NOMO-1 (cell line): ENCODE data around the gene TNS4.

ENCODE experiments used
- DNase-seq, 2 experiments: peaks; one replicate each; lab custom pipeline; 2025; ENCODE audit not compliant: unreplicated experiment in 2 of 2; lab: John Stamatoyannopoulos, UW

Gene TNS4

GRCh38 chr17:40518401-40519088 is 17.1 kb upstream of the TNS4 start:
- DNase-seq = no peak

- no peak for DNase-seq
Measured at GRCh38 chr17:40517981-40518380, 16.6 kb upstream of the TNS4 start.

GRCh38 chr17:40517286-40517662 is 15.9 kb upstream of the TNS4 start:
- DNase-seq = no peak

DNA sequence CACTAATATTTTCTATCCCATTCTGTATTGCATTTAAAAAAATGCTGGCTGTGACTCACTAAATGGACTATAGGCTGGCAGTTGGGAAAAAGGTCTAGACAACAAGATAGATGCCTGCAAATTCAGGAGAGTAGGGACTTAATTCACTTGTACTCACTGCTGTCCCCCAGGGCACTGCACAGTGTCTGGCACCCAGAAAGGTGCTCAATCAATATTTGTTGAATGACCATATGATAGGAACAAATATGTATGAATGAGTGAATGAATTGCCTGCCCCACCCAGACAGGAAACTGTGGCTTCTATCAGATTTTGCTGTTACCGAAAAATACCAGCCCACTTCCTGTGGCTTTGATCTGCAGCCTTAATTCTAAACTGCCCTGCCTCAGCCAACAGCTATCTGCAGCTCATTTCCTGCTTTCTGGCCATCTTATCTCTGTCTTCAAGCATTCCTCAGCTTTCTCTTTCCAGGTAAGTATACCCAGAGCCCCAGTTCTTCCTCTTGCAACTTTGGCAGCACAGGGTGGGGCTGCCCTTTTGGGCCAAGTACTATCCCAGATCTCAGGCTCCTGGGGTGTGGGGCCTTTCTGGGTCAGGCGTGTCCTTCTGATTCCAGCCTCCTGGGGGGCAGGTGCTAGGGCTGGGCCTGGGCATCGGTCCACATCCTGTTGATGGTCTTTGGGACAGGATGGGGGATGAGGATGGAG is 15.3 kb upstream of the TNS4 start:
- DNase-seq = peak; percentile 90 to 92

DNA sequence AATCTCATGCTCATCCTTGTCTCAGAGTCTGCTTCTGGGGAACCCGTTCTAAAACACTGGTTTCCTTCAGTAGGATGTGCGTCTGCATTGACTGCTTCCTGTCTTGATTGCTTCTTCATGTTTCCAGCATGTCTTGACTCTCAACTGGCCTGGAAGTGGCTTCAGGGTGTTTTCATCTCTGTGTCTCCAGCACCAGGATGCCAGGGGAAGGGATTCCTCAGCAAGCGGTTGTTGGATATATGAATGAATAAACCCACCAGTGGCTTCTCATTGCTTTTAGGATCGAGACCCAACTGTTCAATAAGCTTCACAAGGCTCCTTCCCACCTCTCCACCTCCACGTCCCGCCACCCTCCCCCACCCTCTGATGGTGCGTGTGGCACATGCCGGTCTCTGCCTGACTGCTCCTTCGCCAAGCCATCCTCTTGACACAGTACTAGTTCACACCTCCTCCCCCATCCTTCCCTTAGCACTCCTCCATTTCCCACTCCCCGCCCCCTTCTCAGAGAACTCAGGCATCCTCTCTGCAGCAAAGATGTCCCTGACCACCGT is 14.1 kb upstream of the TNS4 start:
- no peak for DNase-seq

- no peak for DNase-seq
Measured at GRCh38 chr17:40515011-40515410, 13.6 kb upstream of the TNS4 start.

DNA sequence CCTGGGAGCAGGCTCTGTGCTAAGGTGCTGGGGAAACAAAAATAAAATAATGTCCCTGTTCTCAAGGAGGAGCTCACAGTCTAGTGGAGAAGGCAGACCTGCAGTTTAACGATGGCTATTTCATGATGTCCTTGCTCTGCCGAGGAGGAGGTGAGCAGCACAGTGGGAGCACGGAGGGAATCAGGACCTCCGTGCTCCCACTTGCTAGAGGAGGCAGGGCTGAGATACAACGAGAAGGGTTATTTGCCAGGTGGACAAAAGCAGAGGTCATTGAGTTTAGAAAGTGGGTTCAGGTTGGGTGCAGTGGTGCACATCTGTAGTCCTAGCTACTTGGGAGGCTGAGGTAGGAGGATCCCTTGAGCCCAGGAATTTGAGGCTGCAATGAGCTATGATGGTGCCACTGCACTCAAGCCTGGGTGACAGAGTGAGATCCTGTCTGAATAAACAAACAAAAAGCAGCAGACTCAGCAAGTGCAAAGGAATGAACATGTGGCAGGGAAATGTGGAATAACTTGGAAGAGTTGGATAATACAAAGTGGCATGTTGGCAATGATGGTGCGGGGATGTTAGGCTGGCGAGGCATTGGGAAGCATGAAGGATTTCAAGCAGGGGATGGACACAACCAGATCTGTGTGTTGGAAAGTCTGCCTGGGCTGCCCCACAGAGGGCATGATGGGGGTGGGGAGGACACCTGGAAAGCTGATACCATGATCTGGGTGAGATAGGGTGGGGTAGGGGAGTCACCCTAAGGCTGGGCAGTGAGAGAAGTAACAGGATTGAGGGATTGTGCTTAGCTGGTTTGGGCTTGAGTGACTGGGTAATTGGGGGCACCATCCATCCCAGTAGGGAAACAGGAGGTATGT is 12.8 kb upstream of the TNS4 start:
- no peak for DNase-seq

DNA sequence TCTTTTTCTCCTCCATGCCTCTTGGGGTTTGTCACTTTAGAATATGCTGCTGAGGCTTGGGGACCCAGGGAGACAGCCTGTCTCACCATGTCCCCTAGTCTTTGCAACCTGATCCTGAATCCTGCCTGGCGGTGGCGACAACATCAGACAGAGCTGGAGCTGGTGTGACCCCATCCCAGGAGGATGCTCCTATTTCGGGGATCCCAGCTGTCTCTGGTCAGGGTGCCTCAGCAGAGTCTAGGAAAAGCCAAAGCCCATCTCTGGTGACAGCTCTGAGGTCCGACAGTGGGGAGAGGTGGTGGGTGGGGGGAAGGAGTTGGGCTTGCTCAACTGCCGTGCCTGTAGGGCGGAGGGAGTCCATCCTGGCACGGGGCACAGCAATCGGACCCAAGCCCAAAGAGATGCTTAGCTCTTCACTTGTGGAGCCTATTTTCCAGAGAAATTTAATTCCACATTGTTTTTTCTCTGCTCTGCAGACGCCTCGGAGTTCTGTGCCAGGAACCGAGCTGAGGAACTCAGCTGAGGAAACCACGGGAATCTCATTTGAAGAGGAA is 10.3 kb upstream of the TNS4 start:
- DNase-seq = no peak

DNA sequence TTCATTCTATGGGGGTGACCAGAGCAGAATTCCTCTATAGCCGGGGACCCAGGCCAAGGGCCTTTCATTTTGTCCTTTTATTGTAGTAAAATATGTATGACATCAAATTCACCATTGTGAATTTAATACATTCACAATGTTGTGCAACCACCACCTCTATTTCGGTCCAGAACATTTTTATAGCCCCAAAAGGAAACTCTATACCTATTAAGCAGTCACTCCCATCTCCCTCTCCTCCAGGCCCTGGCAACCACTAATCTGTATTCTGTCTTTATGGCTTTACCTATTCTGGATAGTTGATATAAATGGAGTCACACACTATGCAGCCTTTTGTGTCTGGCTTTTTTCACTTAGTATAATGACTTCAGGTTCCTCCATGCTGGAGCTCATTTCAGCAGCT is 9.7 kb upstream of the TNS4 start:
- DNase-seq = no peak

DNA sequence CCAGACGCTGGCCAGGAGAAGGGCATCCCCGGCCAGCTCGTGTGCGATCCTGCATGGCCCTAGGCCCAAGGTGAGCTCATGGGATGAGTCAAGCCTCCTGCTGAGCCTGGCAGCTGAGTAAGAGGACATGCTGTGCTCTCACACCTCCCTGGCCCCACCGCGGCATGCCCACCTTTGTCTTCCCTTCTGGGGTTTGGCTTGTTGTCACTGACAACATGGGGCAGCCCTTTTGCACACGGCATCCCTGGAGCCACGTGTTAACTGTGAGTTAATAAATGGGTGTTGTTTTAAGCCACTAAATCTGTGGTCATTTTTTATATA is 8.9 kb upstream of the TNS4 start:
- no peak for DNase-seq

GRCh38 chr17:40509626-40510327 is 8.4 kb upstream of the TNS4 start:
- no peak for DNase-seq

- DNase-seq = no peak
Measured at GRCh38 chr17:40506786-40507185, 5.4 kb upstream of the TNS4 start.

GRCh38 chr17:40503154-40503553 is 1.7 kb upstream of the TNS4 start:
- no peak for DNase-seq

DNA sequence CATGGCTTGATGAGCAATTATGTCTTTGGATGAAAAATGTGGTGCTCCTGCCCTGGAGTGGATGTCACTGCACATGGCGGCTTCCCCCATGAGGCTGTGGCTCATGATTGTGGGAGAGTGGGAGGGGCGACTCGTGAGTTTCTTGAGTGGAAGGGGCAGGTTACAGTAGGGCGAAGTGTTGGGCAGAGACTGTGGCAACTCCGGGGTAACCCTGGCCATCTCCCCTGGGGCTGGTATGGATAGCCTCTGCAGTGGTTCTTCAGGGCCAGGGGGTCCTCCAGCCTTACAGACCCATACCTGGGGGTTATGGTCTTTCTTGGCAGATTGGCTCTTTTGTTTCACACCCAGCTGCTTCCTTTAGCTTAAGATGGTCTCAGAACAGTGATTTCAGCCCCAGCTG is 1.3 kb upstream of the TNS4 start:
- no peak for DNase-seq

- DNase-seq = no peak
Measured at GRCh38 chr17:40500709-40501108, 714 bp downstream of the TNS4 start.

- DNase-seq = no peak
Measured at GRCh38 chr17:40500190-40500589, 1.2 kb downstream of the TNS4 start.

GRCh38 chr17:40499551-40500189 is 1.8 kb downstream of the TNS4 start:
- no peak for DNase-seq

DNA sequence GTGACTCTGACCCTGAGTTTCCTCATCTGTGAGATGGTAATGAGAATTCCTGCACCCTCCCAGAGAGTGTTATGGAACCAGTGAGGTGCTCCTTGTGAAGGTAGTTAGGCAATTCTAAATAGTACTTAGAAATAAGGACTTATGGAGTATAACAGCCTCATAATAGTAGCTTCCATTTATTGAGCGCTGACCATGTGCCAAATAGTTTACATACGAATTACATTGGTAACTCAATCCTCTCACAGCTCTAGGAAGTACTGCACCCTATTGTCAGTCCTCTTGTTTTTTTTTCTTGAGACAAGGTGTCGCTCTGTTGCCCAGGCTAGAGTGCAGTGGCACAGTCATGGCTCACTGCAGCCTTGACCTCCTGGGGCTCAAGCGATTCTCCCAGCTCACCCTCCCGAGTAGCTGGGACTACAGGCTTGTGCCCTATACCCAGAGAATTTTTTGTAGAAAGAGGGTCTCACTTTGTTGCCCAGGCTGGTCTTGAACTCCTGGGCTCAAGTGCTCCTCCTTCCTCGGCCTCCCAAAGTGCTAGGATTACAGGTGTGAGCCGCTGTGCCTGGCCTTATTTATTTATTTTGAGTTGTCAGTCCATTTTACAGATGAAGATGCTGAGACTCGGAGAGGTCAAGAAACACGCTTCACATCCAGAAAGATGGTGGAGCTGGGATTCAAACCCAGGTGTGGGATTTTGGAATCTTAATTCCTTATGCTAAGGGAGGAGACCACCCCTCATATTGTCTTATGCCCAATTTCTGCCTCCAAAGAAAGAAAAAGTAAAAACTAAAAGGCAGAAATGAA is 2.9 kb downstream of the TNS4 start:
- no peak for DNase-seq

DNA sequence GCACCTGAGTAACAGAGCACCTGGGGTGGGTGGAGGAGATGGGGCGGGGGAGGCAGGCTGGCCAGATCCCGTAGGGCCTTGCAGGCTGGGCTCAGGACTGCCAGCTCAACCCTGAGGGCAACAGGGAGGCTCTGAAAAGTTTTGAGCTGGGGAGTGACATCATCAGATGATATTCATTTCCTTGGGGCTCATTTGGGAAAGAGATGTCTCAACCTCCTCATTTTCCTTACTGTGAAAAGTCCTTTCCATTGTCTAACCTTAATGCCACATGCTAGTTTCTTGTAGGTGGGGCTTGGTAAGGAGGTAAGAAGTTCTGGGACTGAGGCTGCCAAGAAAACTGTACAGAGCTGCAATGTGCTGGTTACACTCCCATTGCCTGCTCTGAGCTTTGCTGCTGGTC is 3.7 kb downstream of the TNS4 start:
- no peak for DNase-seq
